Astrocyte (in vitro differentiated cells and primary cell): ENCODE results near the gene CPNE4.

Source experiments
- CTCF ChIP-seq: IDR thresholded peaks from 2 replicates; pipeline ENCODE4 v1.5.1; 2011; ENCODE audit warnings: low read depth, mild to moderate bottlenecking, inconsistent platforms, low read length, moderate library complexity; ENCODE audit not compliant: insufficient read depth
- EZH2 ChIP-seq: IDR thresholded peaks from 2 replicates; pipeline ENCODE4 v1.6.1; 2012; ENCODE audit warnings: mild to moderate bottlenecking, low read length, inconsistent platforms; ENCODE audit not compliant: insufficient read depth

DNA sequence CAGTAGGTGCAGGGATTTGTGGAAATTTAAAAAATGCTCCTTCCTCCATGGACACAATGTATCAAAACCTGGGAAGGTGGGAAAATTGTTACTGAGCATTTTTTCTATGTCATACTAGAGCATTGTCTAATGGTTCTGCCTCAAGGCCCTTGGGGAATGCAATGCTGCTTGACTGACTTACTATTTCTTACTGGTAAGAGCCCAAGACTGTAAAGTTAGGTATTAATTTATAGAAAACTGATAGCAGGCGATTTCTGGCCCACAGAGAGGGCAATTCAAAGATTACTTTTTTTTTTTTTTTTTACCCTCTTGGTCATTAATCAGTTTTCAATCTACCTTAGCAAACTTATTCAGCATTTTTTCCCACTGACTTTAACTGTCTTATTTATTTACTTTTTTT lies 493.5 kb downstream of the CPNE4 start:
- TF ChIP-seq CTCF: no peak
- TF ChIP-seq EZH2: no peak
